CD4-positive, alpha-beta T cell treated with Interleukin-4 for 4 hours (primary cell): ENCODE data around the gene AANAT.

Source experiments
- DNase-seq: peaks from one replicate; pipeline ENCODE4 v3.0.0-alpha.2; 2020

Gene AANAT

GRCh38 chr17:76491271-76492122 is 24.1 kb downstream of the AANAT start:
- DNase-seq: no peak

GRCh38 chr17:76492123-76492988 is 25.0 kb downstream of the AANAT start:
- DNase-seq: peak; percentile 11

GRCh38 chr17:76492989-76493501 is 25.6 kb downstream of the AANAT start:
- DNase-seq: peak; percentile 45

- DNase-seq: peak; percentile 30
Measured at GRCh38 chr17:76493505-76494167, 26.2 kb downstream of the AANAT start.

- DNase-seq: no peak
Measured at GRCh38 chr17:76495663-76496400, 28.4 kb downstream of the AANAT start.

- DNase-seq: no peak
Measured at GRCh38 chr17:76496464-76496863, 29.1 kb downstream of the AANAT start.

GRCh38 chr17:76497699-76497978 is 30.2 kb downstream of the AANAT start:
- no peak for DNase-seq

- no peak for DNase-seq
Measured at GRCh38 chr17:76497979-76498875, 30.8 kb downstream of the AANAT start.

GRCh38 chr17:76498876-76499251 is 31.5 kb downstream of the AANAT start:
- peak; percentile 32 for DNase-seq

GRCh38 chr17:76499267-76499667 is 31.9 kb downstream of the AANAT start:
- DNase-seq: no peak

- no peak for DNase-seq
Measured at GRCh38 chr17:76500074-76500746, 32.8 kb downstream of the AANAT start.

- no peak for DNase-seq
Measured at GRCh38 chr17:76500747-76501017, 33.3 kb downstream of the AANAT start.

- peak; percentile 92 for DNase-seq
Measured at GRCh38 chr17:76501018-76501826, 33.8 kb downstream of the AANAT start, which contains the start of gene RHBDF2. TSS of gene RHBDF2 (minus strand) at chr17:76501423. CDS start at chr17:76481524, 19,899 bp downstream.

GRCh38 chr17:76501827-76502307 is 34.5 kb downstream of the AANAT start:
- no peak for DNase-seq

- no peak for DNase-seq
Measured at GRCh38 chr17:76502341-76503211, 35.2 kb downstream of the AANAT start.

GRCh38 chr17:76504117-76504516 is 36.7 kb downstream of the AANAT start:
- DNase-seq: no peak

- peak; percentile 87 for DNase-seq
Measured at GRCh38 chr17:76506408-76507345, 39.3 kb downstream of the AANAT start.
